Measurements from ENCODE around the gene CUL4A.

GRCh38 chr13:113309473-113309872 lies 100.1 kb downstream of the CUL4A start:
- TF ChIP-seq CTCF (IDR thresholded peaks at IDR 0.05; ENCODE audit: borderline replicate concordance, extremely low read depth, low read length, poor library complexity, severe bottlenecking) (no peak), EZH2 (IDR thresholded peaks at IDR 0.05; ENCODE audit: borderline replicate concordance, low read depth, low read length, severe bottlenecking) (no peak)

Data from DND-41 (cell line).